ELR (cell line): ENCODE results near the gene RALGPS1.
A peak's percentile ranks its signal among the peaks of the same experiment; 100 is the strongest.

Experiments used
- DNase-seq: peaks from one replicate; pipeline ENCODE4 v3.0.0-alpha.2; 2015; ENCODE audit warnings: low read depth

The RALGPS1 gene, protein sequence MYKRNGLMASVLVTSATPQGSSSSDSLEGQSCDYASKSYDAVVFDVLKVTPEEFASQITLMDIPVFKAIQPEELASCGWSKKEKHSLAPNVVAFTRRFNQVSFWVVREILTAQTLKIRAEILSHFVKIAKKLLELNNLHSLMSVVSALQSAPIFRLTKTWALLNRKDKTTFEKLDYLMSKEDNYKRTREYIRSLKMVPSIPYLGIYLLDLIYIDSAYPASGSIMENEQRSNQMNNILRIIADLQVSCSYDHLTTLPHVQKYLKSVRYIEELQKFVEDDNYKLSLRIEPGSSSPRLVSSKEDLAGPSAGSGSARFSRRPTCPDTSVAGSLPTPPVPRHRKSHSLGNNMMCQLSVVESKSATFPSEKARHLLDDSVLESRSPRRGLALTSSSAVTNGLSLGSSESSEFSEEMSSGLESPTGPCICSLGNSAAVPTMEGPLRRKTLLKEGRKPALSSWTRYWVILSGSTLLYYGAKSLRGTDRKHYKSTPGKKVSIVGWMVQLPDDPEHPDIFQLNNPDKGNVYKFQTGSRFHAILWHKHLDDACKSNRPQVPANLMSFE

GRCh38 chr9:126914458-126915280, at the start of gene RALGPS1:
Gene RALGPS1 (plus strand): TSS chr9:126914782. CDS start chr9:126962290, 47,508 bp downstream.
- peak; percentile 97 for DNase-seq

DNA sequence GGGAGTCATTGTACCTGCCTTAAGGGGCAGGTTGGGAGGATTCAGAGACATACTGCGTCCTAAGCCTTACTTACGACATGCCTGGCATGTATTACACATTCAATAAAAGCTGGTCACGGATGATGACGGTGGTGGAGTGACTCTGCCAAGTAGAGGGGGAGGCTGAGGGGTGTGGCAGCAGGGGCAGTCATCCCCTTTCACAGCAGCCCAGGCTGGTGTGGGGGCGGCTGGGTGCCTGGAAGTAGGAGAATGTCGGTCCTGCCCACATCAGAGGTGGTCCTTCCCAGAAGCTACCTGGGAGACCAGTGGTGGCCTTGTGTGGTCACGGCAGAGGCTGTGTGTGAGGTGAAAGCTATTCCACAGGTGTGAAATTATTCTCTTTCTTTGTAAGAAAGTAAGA, 45.2 kb upstream of the RALGPS1 start:
- DNase-seq = no peak

DNA sequence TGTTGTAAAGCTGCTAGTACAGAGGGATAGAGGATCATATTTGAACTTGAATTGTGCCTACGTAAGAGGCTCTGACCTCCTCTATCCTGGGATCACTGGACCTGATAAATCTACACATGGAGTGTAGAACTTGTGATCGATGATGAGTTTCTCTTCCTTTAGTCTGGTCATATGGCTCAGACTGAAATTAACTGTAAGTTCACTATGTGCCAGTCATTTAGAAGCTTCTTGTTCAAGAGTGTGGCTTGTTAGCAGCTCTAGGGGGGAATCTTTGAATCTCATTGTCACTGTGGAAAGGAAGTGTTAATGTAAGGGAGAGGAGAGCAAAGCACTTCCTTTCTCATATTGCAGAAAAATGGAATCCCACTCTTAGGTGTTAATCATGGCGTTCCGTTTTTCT, 42.1 kb upstream of the RALGPS1 start:
- DNase-seq = no peak

DNA sequence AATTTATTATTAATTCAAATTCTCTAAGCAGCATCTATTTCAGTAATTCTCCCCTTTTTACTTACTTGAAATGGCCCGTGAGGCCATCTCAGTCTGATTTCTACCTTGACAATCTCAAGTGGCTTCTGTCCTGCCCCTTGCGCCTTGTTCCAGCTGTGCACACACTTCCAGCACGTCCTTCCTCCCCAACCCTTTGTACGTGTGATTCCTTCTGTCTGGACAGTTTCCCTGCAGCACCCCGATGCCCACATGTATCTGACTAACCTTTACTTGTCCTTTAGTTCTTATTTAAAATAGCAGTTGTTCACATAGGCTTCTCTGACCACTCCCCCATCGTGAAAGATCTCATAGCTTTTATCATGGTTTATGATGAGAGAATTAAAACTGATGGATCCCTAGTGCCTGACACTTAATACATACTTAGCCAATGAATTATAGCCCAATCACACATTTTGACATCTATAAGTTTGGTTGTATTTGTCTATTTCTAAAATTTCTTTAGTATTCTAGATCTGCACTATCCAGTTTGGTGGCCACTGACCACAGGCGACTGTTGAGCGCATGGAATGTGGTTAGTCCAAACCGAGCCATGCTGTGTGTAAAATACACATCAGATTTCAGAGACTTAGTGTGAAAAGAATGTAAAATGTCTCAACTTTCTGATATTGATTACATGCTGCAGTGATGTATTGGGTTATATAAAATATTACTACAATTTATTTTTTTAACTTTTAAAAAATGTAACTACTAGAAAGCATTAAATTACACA, 39.9 kb upstream of the RALGPS1 start:
- DNase-seq = no peak

DNA sequence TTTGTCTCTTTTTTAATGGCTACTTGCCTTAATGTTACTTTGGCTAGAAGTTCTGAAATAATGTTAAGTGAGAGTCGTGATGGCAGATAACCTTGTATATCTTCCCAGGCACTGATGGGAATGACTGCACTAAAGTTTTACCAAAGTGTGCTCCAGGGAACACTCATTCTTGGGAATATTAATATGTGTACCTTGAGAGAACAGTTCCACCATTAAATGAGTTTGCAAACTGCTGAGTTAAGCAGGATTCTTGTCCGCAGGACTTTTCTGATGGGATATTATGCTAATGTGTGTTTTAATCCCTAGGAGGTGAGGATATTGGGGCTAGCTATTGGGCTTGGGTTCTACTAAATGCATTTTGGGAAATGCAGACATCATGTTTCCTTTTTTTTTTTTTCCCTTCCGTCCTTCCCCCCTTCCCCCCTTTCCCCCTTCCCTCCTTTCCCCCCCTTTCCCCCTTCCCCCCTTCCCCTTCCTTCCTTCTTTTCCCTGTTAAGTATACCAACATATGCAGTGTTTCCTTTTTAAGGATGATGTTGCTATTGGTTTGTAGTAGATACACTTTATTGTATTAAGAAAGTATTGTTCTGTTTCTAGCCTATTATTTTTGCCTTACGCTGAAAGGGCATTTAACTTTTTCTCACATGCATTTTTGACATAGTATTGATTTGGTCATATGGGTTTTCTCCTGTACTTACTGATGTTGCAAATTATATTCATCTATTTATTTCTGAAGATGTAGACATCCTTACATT, 38.6 kb upstream of the RALGPS1 start:
- no peak for DNase-seq

DNA sequence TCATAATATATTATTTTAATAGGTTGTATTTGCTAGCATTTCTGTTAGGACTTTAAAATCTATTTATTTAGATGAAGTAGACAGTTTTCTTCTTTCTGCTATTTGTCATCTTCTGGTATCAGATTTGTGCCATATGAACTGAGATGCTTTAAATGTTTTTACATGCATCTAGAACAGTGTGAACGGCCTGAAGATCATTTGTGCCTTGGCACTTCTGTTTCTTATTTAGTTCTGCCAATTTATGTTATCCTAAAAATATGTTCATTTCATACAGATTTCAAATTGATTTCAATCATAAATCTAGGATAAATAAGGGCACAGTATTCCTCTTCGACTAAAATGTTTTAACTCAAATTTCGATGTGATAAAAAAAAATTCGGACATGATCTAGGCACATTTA, 38.1 kb upstream of the RALGPS1 start:
- no peak for DNase-seq

DNA sequence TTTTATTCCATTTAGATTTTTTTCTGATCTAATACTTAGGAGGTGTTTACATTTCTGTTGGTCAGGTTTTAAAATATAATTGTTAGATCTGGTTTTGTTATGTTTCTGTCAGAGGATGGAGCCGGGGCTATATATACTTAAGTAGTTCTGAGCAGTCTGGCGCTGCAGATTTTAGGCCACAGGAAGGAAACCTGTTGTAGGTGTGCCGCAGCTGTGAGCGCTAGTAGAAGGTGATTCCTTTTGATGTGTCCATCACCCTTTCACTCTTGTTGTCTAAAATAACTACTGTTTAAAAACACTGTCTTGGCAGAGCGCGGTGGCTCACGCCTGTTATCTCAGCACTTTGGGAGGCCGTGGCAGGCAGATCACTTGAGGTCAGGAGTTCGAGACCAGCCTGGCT, 37.2 kb upstream of the RALGPS1 start:
- no peak for DNase-seq

DNA sequence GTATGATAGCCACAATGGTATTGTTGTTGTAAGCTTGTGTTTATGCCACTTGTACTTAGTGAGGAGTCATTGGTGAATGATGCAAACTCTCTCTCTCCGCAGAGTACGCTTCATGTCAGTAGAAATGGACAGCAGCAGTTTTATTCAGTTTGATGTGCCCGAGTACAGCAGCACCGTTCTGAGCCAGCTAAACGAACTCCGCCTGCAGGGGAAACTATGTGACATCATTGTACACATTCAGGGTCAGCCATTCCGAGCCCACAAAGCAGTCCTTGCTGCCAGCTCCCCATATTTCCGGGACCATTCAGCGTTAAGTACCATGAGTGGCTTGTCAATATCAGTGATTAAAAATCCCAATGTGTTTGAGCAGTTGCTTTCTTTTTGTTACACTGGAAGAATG, 35.3 kb upstream of the RALGPS1 start:
- no peak for DNase-seq

DNA sequence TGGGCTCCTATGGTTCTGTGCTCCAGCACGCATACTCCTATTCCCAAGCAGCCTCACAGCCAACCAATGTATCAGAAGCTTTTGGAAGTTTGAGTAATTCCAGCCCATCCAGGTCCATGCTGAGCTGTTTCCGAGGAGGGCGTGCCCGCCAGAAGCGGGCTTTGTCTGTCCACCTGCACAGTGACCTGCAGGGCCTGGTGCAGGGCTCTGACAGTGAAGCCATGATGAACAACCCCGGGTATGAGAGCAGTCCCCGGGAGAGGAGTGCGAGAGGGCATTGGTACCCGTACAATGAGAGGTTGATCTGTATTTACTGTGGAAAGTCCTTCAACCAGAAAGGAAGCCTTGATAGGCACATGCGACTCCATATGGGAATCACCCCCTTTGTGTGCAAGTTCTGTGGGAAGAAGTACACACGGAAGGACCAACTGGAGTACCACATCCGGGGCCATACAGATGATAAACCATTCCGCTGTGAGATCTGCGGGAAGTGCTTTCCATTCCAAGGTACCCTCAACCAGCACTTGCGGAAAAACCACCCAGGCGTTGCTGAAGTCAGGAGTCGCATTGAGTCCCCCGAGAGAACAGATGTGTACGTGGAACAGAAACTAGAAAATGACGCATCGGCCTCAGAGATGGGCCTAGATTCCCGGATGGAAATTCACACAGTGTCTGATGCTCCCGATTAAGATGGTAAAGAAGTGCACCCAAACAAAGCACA, 34.2 kb upstream of the RALGPS1 start:
- DNase-seq = no peak

DNA sequence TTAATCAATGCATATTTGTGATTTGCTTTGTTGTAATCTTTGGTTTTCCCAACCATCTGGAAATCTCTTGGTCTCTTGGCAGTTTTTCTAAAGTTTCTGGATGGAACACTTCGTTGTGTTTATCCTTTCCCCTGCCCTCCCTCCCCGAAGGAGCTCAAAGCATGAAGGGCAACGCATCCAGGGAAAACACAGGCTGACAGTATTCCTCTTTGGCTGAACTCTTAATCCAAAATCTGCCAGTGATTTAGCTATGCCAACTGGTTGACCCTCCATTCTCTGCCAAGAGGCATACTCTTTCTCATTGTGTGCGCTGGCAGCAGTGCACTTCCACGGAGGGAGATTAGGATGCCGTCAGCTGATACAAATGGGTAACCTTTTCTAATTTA, 33.6 kb upstream of the RALGPS1 start:
- no peak for DNase-seq

DNA sequence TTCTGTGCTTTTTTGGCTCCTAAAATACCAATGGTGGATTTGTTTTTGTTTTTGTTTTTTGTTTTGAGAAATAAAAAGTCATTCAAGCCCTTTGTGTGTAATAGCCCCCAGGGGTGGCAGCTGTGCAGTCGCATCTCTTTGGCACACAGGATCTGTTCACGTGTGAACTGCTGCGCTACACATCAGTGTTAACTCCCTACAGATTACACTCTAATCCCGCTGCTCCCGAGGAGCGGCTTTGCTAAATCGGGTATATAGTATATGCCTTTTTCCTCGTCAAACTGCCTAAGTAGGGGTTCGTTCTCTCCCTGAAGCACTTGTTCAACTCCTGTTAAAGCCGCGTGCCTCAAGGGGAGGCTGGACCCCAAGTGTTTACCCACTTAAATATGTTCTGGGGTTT, 31.8 kb upstream of the RALGPS1 start:
- DNase-seq = no peak

GRCh38 chr9:126883636-126884035, 30.9 kb upstream of the RALGPS1 start:
- DNase-seq = no peak

GRCh38 chr9:126885131-126885641, 29.4 kb upstream of the RALGPS1 start:
- peak; percentile 36 for DNase-seq

- DNase-seq = no peak
Observed at GRCh38 chr9:126886034-126886822, 28.4 kb upstream of the RALGPS1 start.

DNA sequence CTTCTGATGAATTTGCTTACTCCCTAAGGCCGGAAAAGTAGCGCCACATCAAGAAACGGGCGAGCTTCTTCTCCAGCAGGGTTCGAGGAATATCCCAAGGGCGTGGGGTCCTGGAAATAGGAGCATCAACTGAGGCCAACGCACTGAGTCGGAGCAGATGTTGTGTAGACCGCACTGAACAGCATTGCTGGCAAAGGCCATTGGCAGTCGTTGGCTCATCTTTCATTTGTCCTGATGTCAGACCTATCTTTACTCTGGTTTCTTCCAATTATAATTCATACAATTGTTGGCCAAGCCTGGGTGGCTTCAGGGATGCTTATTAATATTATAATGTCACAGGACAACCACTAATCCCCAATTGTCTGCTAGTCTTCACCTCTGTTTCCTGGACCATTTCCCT, 27.7 kb upstream of the RALGPS1 start:
- no peak for DNase-seq

DNA sequence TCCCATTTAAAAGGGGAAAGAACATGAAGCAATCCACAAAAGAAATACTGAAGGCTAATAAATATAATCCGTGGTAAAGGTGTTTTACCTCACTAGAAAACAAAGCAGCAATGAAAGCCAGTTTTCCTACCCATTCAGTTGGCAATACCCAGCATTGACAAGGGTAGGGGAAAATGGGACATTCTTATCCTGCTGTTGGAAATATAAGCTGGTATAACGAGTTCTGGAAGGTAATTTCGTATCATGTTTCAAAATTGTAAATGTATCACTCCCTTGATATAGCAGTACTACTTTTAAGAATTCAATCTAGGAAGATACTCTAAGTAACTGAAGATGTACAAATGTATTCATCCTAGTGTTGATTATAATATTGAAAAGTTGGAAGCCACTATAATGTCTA, 22.9 kb upstream of the RALGPS1 start:
- DNase-seq = no peak

DNA sequence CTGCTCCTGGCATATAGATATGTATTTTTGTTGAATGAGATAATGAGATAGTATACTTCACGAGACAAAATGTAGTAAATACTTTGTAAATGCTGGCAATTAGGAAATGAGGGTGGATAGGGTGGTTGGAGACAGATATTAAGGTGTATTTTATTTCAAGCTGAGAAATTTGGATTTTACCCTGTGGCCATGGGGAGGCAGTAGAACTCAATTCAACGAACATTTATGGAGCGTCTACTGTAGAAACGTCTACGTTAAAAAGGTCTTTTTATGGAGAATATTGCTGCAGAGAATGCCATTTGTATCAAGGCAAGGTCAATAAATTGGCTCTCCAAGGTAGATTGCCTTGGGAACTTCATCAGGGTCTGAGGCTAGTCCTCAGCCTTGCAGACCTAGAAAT, 21.5 kb upstream of the RALGPS1 start:
- DNase-seq = no peak

DNA sequence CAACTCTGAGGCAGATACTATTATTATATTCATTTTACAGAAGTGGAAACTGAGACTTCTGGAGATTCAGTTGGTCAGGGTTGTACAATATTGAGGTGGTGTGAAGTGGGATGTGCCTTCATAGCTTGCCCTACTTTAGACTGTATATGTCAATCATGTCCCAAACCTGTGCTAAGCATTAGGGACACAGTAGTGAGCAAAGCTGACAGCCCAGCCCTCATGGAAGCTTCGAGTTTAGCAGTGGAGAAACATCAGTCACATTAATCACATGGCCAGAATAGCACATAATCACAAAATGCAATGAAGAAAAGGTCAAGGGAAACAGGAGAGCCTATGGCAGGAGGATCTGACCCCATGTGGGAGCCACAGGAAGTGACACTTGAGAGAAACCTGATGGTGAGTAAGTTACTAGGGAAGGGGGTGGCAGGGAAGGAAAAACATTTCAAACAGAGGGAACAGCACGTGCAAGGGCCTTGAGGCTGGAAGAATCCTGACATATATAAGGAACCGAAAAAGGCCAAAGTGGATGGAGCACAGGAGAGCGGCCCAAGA, 20.5 kb upstream of the RALGPS1 start:
- DNase-seq = peak; percentile 21

DNA sequence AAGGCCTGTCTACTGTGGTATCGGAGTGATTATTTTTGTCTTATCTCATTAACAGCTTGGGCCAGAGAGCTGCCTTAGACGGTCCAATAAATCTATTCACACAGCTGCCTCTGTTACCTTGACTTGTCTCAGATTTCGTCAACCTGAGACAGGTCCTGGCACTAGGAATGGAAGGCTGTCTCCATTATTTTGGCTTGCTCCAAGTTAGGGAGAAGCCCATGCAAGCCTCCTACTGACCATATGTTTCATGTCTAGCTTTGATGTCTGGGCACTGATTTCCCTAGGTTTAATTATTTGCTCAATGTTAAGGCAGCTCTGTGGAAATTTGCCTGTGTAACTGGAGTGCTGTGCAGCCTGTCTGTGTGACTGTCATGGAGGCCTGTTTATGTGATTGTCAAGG, 12.4 kb upstream of the RALGPS1 start:
- no peak for DNase-seq

GRCh38 chr9:126904586-126904985, 10.0 kb upstream of the RALGPS1 start:
- DNase-seq = no peak
